Epithelial cell of esophagus (primary cell): Measurements from ENCODE around the gene TTC21B.

Experiments used
- DNase-seq: peaks from one replicate; pipeline ENCODE4 v3.0.0; 2010; ENCODE audit warnings: low read depth
- H3K4me3 ChIP-seq: 2 replicates; pipeline ENCODE4 v1.5.1; 2011; ENCODE audit warnings: mild to moderate bottlenecking, low read length, control low read depth
- TF ChIP-seq, protein P1 (sequence below): IDR thresholded peaks from 2 replicates; pipeline ENCODE4 v1.5.1; 2011; ENCODE audit warnings: low read depth, mild to moderate bottlenecking, low read length, control low read depth, inconsistent platforms; ENCODE audit not compliant: insufficient read depth; ENCODE audit errors: missing control alignments

TTC21B gene

DNA sequence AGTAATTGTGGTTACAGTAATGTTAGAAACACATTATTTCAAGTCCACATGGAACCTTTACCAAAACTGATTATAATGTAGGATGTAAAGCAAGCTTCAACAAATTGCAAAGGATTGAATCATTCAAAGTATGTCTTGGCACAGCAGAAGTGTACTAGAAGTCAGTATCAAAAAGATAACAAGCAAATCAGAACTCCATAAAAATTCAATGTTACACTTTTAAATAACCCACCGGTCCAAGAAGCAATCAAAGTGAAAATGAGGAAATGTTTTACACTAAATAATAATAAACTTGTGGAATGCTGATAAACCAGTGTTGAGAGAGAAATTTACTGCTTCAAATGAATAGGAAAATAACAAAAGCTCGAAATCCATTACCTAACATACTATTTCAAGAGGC, 47.7 kb downstream of the TTC21B start:
- DNase-seq = no peak
- H3K4me3 ChIP-seq = no peak overlapping the region
- TF ChIP-seq, protein P1, sequence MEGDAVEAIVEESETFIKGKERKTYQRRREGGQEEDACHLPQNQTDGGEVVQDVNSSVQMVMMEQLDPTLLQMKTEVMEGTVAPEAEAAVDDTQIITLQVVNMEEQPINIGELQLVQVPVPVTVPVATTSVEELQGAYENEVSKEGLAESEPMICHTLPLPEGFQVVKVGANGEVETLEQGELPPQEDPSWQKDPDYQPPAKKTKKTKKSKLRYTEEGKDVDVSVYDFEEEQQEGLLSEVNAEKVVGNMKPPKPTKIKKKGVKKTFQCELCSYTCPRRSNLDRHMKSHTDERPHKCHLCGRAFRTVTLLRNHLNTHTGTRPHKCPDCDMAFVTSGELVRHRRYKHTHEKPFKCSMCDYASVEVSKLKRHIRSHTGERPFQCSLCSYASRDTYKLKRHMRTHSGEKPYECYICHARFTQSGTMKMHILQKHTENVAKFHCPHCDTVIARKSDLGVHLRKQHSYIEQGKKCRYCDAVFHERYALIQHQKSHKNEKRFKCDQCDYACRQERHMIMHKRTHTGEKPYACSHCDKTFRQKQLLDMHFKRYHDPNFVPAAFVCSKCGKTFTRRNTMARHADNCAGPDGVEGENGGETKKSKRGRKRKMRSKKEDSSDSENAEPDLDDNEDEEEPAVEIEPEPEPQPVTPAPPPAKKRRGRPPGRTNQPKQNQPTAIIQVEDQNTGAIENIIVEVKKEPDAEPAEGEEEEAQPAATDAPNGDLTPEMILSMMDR = no peak

DNA sequence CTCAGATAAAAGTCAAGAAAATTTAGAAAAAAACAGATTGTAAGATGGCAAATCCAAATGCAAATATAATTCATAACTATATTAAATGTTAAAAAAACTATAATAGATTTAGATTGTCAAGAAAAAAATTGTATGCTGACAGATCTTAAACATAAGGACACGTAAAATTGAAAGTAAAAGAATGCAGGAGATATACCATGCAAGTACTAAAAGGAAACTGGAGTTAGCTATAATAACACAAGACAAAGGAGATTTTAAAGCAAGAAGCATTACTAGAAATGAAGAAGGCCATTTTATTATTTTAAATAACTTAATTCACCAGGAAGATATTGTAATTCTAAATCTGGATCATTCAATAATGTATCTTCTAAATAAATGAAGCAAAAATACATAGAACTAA, 48.3 kb downstream of the TTC21B start:
- no peak overlapping the region for H3K4me3 ChIP-seq
- no peak for DNase-seq
- TF ChIP-seq, protein P1 = no peak

DNA sequence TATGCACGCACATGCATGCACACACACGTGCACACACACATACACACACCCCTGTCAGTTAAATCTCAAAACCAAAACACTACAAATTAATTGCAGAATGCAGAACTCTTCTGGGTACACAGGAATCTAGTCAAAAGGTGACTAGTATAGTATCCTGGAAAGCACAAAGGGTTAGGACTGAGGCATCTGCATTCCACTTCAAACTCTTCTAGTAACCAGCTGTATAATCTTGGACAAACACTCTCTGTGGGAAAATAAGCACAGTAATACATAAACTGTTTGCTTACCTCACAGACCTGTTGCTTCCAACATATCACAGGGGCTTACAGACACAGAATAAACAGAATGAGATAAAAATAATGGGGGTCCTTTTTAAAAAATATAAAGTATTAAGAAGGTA, 49.1 kb downstream of the TTC21B start:
- no peak overlapping the region for H3K4me3 ChIP-seq
- no peak for DNase-seq
- TF ChIP-seq, protein P1 = no peak

DNA sequence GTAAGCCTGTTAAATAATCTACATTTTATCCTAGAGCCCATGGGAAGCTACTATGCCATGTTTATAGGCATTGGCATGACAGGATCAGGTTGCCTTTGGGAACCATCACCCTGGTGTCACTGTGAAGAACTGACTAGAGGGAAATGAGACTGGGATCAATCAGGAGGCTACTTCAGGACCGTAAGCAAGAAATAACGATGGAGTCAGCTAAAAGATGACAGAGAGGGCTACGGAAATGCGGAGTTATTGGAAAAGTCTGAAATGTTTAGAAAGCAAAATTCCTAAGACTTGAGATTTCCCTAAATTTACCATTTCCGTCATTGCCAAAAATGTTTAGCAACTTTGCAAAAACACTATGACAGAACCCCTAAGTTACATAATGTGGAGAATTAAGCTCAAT, 50.2 kb downstream of the TTC21B start:
- no peak overlapping the region for H3K4me3 ChIP-seq
- TF ChIP-seq, protein P1 = no peak
- no peak for DNase-seq

DNA sequence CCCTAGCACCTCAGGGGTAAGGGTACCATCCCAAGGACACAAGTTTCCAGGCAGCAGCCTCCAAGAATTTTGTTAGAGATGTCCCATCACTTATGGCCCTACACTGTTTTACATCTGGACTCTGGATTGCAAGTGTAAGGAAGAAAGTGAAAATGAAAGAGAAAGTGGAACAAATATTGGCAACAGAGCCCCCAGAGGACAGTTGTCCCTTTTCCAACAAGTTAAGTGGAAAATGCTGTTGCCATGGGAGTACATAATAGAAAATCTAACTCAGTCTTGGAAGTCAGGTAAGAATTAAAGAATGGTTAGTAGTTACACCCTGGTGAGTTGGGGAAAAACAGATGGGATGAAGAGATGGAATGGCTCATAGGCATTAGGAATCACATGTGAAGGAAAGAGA, 50.6 kb downstream of the TTC21B start:
- TF ChIP-seq, protein P1 = no peak
- no peak overlapping the region for H3K4me3 ChIP-seq
- DNase-seq = no peak

DNA sequence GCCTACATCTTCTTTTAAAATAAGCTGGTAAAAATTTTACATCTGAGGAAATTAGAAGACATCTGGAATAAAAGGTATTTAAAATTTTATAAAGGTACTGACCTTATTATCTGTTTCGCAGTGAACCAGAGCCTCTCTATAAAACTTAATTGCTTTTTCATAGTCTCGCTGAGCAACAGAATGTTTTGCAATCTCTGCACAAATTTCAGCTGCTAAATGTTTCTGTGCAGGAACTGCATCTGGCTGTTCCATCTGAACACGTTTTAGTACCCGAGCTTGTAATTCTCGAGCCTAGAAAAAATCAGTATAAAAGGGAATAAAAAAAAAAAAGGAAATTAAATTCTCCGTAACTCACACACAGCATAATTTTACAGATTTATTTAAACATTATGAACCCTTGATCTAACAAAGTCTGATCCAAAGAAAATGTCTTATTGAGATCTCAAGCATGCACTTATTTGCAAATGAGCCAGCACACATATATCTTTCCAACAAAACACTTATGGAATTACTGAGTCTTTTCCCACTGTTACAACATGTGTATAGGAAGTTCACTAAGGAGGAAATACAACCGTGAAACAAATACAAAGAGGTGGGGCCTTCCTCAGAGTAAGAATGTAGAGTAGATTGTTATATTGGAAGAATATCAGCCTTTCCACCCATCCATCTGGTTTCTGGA, 51.8 kb downstream of the TTC21B start:
- DNase-seq = no peak
- H3K4me3 ChIP-seq = no peak overlapping the region
- TF ChIP-seq, protein P1 = no peak

DNA sequence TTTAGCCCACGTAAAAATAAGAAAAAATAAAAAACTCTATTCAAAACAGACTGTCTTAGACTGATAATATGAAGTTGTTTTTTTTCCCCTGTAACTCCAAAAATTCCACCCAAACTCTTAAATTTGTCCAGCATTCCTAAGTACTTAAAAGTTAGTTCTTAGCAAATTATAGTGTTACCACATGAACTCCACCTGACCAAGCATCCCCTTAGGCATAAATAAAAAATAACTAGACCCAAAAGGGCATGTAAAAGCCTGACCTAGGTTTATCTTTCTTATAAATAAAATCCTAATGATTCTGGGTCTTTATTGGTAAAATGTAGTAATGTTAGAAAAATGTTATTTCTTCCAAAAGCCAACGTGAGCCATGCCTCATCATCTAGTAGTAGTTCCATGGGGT, 54.3 kb downstream of the TTC21B start:
- TF ChIP-seq, protein P1 = no peak
- no peak for DNase-seq
- no peak overlapping the region for H3K4me3 ChIP-seq
